ENCODE results near the gene PKP3. TPM values are rescaled to one million over a fixed set of nuclear protein-coding genes. Genes with fewer than 3 reads are reported as not detected.

PKP3 gene
- total and polyA plus RNA-seq, 9 of the 15 experiments (the other 6 are each of a cell fraction or from before 2014, with no cell fraction given), result 0.11 to 110 (median 30.7) TPM

DNA sequence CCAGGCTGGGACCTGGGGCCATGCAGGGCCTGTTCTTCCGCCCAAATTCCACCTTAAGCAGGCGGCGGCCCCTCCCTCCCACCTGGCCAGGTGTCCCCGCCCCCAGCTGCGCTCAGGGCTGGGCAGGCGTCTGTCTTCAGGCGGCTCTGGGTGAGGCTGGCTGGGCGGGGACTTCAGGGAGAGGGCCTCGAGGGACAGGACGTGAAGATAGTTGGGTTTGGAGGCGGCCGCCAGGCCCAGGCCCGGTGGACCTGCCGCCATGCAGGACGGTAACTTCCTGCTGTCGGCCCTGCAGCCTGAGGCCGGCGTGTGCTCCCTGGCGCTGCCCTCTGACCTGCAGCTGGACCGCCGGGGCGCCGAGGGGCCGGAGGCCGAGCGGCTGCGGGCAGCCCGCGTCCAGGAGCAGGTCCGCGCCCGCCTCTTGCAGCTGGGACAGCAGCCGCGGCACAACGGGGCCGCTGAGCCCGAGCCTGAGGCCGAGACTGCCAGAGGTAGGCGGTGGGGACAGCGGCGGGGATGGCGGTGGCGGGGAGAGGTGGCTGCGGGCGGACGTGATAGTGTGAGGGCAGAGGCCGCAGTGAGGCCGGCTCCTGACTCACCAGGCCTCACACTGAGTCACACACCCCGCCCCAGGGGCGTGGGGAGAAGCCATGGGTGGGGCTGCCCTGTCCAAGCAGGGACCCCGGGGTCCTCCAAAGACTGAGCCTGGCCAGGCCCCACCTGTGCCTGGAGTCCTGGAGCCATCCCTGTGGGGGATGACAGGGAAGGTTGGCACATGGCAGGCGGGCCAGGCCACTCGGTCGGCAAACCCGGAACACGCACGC is at the start of gene PKP3 (continued):
- TF ChIP-seq GABPA (tag; conservative IDR thresholded peaks at IDR 0.05; ENCODE audit: low read depth) (peak; percentile 81), SAP30 (IDR thresholded peaks at IDR 0.05; ENCODE audit: borderline replicate concordance, insufficient read depth, low read depth, low read length, poor library complexity, severe bottlenecking) (peak; percentile 27), POLR2A (conservative IDR thresholded peaks at IDR 0.05) (peak; percentile 81), MBD2 (IDR thresholded peaks at IDR 0.05; ENCODE audit: borderline replicate concordance, low read depth) (peak; percentile 33; the same call in 1 of the 2 replicates), SRSF7 (optimal IDR thresholded peaks at IDR 0.05; ENCODE audit: low read depth, low read length) (peak; percentile 61), ZNF764 (CRISPR knock-in tag; IDR thresholded peaks at IDR 0.05; ENCODE audit: low read depth) (no peak), RHOXF2B (CRISPR knock-in tag; conservative IDR thresholded peaks at IDR 0.05) (no peak), RAD21 (CRISPR knock-in tag; conservative IDR thresholded peaks at IDR 0.05 in 1 of 2, IDR thresholded peaks at IDR 0.05 in 1 of 2) (no peak), BDP1 (IDR thresholded peaks at IDR 0.05; ENCODE audit: insufficient read depth, insufficient read length) (no peak), ETV6 (IDR thresholded peaks at IDR 0.05; ENCODE audit: borderline replicate concordance in 1 of 2, low read depth in 2 of 2, low read length in 1 of 2) (peak in 1 of 2 experiments; percentile 20; a peak in 1 of 4 replicates), ETV6 (CRISPR knock-in tag; IDR thresholded peaks at IDR 0.05; ENCODE audit: borderline replicate concordance) (peak; percentile 85; the same call in 1 of the 2 replicates), ZNF224 (CRISPR knock-in tag; IDR thresholded peaks at IDR 0.05) (no peak), PCBP1 (IDR thresholded peaks at IDR 0.05; ENCODE audit: low read depth, low read length, poor library complexity, severe bottlenecking) (peak; percentile 43), YY1 (IDR thresholded peaks at IDR 0.05; ENCODE audit: borderline replicate concordance in 1 of 3, control insufficient read depth in 1 of 3, extremely low read depth in 1 of 3, insufficient read depth in 3 of 3, insufficient read length in 1 of 3, insufficient replicate concordance in 2 of 3, low read depth in 1 of 3, low read length in 2 of 3) (peak; percentile 13 to 61 (median 32)), GABPB1 (CRISPR knock-in tag; IDR thresholded peaks at IDR 0.05) (peak; percentile 76), ZNF263 (CRISPR knock-in tag; IDR thresholded peaks at IDR 0.05; ENCODE audit: borderline replicate concordance) (peak; percentile 32; the same call in 1 of the 2 replicates), ZEB2 (IDR thresholded peaks at IDR 0.05) (peak; percentile 87), TFAM (CRISPR knock-in tag; conservative IDR thresholded peaks at IDR 0.05) (no peak), HDGF (IDR thresholded peaks at IDR 0.05) (no peak), TAF1 (IDR thresholded peaks at IDR 0.05; ENCODE audit: control insufficient read depth, extremely low read depth, insufficient read depth, low read length, severe bottlenecking) (peak; percentile 53), ZFX (CRISPR knock-in tag; IDR thresholded peaks at IDR 0.05) (peak; percentile 99)
- TF ChIP-seq, protein P1, sequence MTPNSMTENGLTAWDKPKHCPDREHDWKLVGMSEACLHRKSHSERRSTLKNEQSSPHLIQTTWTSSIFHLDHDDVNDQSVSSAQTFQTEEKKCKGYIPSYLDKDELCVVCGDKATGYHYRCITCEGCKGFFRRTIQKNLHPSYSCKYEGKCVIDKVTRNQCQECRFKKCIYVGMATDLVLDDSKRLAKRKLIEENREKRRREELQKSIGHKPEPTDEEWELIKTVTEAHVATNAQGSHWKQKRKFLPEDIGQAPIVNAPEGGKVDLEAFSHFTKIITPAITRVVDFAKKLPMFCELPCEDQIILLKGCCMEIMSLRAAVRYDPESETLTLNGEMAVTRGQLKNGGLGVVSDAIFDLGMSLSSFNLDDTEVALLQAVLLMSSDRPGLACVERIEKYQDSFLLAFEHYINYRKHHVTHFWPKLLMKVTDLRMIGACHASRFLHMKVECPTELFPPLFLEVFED (CRISPR knock-in tag; conservative IDR thresholded peaks at IDR 0.05), result 0 out of 2 replicates have a peak, but pooled peaks have one; percentile 61
- TF ChIP-seq, protein P2, sequence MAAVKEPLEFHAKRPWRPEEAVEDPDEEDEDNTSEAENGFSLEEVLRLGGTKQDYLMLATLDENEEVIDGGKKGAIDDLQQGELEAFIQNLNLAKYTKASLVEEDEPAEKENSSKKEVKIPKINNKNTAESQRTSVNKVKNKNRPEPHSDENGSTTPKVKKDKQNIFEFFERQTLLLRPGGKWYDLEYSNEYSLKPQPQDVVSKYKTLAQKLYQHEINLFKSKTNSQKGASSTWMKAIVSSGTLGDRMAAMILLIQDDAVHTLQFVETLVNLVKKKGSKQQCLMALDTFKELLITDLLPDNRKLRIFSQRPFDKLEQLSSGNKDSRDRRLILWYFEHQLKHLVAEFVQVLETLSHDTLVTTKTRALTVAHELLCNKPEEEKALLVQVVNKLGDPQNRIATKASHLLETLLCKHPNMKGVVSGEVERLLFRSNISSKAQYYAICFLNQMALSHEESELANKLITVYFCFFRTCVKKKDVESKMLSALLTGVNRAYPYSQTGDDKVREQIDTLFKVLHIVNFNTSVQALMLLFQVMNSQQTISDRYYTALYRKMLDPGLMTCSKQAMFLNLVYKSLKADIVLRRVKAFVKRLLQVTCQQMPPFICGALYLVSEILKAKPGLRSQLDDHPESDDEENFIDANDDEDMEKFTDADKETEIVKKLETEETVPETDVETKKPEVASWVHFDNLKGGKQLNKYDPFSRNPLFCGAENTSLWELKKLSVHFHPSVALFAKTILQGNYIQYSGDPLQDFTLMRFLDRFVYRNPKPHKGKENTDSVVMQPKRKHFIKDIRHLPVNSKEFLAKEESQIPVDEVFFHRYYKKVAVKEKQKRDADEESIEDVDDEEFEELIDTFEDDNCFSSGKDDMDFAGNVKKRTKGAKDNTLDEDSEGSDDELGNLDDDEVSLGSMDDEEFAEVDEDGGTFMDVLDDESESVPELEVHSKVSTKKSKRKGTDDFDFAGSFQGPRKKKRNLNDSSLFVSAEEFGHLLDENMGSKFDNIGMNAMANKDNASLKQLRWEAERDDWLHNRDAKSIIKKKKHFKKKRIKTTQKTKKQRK (IDR thresholded peaks at IDR 0.05; ENCODE audit: borderline replicate concordance, low read depth, low read length), result no peak

Measured in K562 (cell line).